Kidney (tissue), 14 donors: Measurements from ENCODE around the gene NUMA1. TPM values are rescaled to one million over a fixed set of nuclear protein-coding genes. Genes with fewer than 3 reads are reported as not detected.
A peak's percentile ranks its signal among the peaks of the same experiment; 100 is the strongest.

ENCODE experiments used
- DNase-seq, 5 donors: peaks; one replicate each; pipeline ENCODE4 v3.0.0-alpha.2; 2013 to 2020
- FAIRE-seq: peaks from 2 replicates; lab custom pipeline; 2012; peaks lifted over from hg19 to GRCh38; lab: Jason Lieb, UNC
- H3K27ac ChIP-seq, 2 donors: one replicate each; pipeline ENCODE4 v1.7.0; 2013; ENCODE audit warnings: low read depth in 2 of 2, low read length in 2 of 2, inconsistent platforms in 1 of 2
- H3K27me3 ChIP-seq: one replicate; pipeline ENCODE4 v1.7.1; 2013; ENCODE audit warnings: low read length, inconsistent platforms; ENCODE audit not compliant: control insufficient read depth, insufficient read depth
- H3K36me3 ChIP-seq, 3 donors: one replicate each; pipeline versions ENCODE4 v1.7.0 to v1.7.1; 2013; ENCODE audit warnings: low read length in 3 of 3, control low read depth in 1 of 3, inconsistent platforms in 1 of 3; ENCODE audit not compliant: insufficient read depth in 3 of 3, control insufficient read depth in 2 of 3
- H3K4me1 ChIP-seq, 3 donors: one replicate each; pipeline versions ENCODE4 v1.7.0 to v1.7.1; 2013; ENCODE audit warnings: low read length in 3 of 3, inconsistent platforms in 1 of 3, low read depth in 1 of 3; ENCODE audit not compliant: control insufficient read depth in 2 of 3, insufficient read depth in 2 of 3
- H3K4me3 ChIP-seq, 3 donors: one replicate each; pipeline versions ENCODE4 v1.7.0 to v1.8.1; 2013; ENCODE audit warnings: low read length in 3 of 3, control low read depth in 1 of 3, inconsistent platforms in 1 of 3
- H3K9ac ChIP-seq, 3 donors: one replicate each; pipeline versions ENCODE4 v1.7.0 to v1.7.1; 2013; ENCODE audit warnings: low read length in 3 of 3, control low read depth in 1 of 3, inconsistent platforms in 1 of 3
- H3K9me3 ChIP-seq, 3 donors: one replicate each; pipeline versions ENCODE4 v1.7.0 to v1.7.1; 2013; ENCODE audit warnings: low read length in 3 of 3, control low read depth in 1 of 3, inconsistent platforms in 1 of 3; ENCODE audit not compliant: control insufficient read depth in 2 of 3, insufficient read depth in 1 of 3
- CTCF ChIP-seq: IDR thresholded peaks from 3 replicates; pipeline ENCODE4 v1.5.1; 2012; ENCODE audit warnings: mild to moderate bottlenecking, moderate library complexity, borderline replicate concordance; ENCODE audit not compliant: insufficient read depth; ENCODE audit errors: extremely low read depth
- intact Hi-C: fragments of 100-400 bp; cut with DNase I; formaldehyde crosslinking; loops from one replicate; pipeline ENCODE4 v1.11.1; 2022
- polyA plus RNA-seq: library from polyadenylated mRNA; stranded (reverse); fragments of 350-450 nt; fragmentation: Illumina TruSeq; extraction: RNeasy Lipid Tissue Mini Kit (QIAGEN cat#74804); gene quantifications from one replicate; pipeline ENCODE4 v1.2.3, GENCODE V29; 2014; ENCODE audit warnings: low read depth, low replicate concordance; ENCODE audit not compliant: insufficient read depth
- total RNA-seq: library from RNA; stranded (reverse); fragmentation: NEBNext Ultra II Directional; extraction: Animal tissue kit (Norgen Biotek cat#: 25700); gene quantifications from one replicate; pipeline ENCODE4 v1.2.1, GENCODE V29; 2021
- donor health status: control.
- donor health status: control.
- donor health status: control.
- donor health status: control.
- donor health status: control.
- donor health status: DM: yes; HTN: yes; CAD: no.
- donor health status: Normal renal cell carcinoma (clear cell type).

Gene NUMA1
- total and polyA plus RNA-seq, 2 donors from 2014 or later, result 85.3 to 198 TPM

- DNase-seq, result peak in 1 of 5 donors; percentile 68
Observed at GRCh38 chr11:72003776-72004171, 76.6 kb downstream of the NUMA1 start.

GRCh38 chr11:72002841-72003775, 77.2 kb downstream of the NUMA1 start:
- DNase-seq (no peak), FAIRE-seq (no peak)
- Histone ChIP-seq H3K9me3 (no peaks in the 10 kb centered on the region), H3K36me3 (peaks cover 6 to 54% (median 53%) of the 10 kb centered on the region in 3 donors), H3K4me3 (no peak overlapping the region), H3K9ac (no peak overlapping the region), H3K4me1 (peaks cover 0 to 20% (median 12%) of the 10 kb centered on the region in 3 donors), H3K27me3 (no peaks in the 10 kb centered on the region), H3K27ac (no peak overlapping the region)
- intact Hi-C loops, result no loop called here
- no peak for TF ChIP-seq CTCF

More at GRCh38 chr11:72003776-72004171, 76.6 kb downstream of the NUMA1 start:
- Histone ChIP-seq H3K9me3 (no peaks in the 10 kb centered on the region), H3K4me3 (no peak overlapping the region), H3K9ac (no peak overlapping the region), H3K27ac (no peak overlapping the region), H3K36me3 (peaks cover 6 to 60% (median 59%) of the 10 kb centered on the region in 3 donors), H3K27me3 (no peaks in the 10 kb centered on the region), H3K4me1 (peaks cover 0 to 20% (median 12%) of the 10 kb centered on the region in 3 donors)
- no peak for TF ChIP-seq CTCF
- intact Hi-C loops, result no loop called here
- FAIRE-seq, result no peak

GRCh38 chr11:72001834-72002591, 78.3 kb downstream of the NUMA1 start:
- Histone ChIP-seq H3K9me3 (no peaks in the 10 kb centered on the region), H3K4me3 (no peak overlapping the region), H3K27me3 (no peaks in the 10 kb centered on the region), H3K36me3 (peaks cover 6 to 43% (median 43%) of the 10 kb centered on the region in 3 donors), H3K27ac (no peak overlapping the region), H3K9ac (no peak overlapping the region), H3K4me1 (peaks cover 0 to 20% (median 12%) of the 10 kb centered on the region in 3 donors)
- FAIRE-seq (no peak), DNase-seq (peak in 1 of 5 donors; percentile 70)
- intact Hi-C loops, result no loop called here
- no peak for TF ChIP-seq CTCF
